Stimulated activated naive B cell treated with anti-CD40 and anti-IgM and Interleukin-4, amounts not matched to agents 10 μg/mL and 1 μg/mL and 100 μg/mL, for 72 hours (primary cell): ENCODE results near the gene MAGOH.

Source experiments
- ATAC-seq, 2 donors: fragments of 150-1000 bp; cut with Tn5 transposase; replicated peaks; 2 replicates each; pipeline ENCODE4 v1.10.0; 2021; ENCODE audit warnings: moderate library complexity in 1 of 2
- DNase-seq: peaks from one replicate; pipeline ENCODE4 v3.0.0; 2021
- H3K27ac Mint-ChIP-seq: one replicate; pipeline ENCODE4 v1.8.0; 2022; ENCODE audit warnings: mild to moderate bottlenecking, mixed read lengths
- H3K27me3 Mint-ChIP-seq, 2 donors: one replicate each; pipeline ENCODE4 v1.8.0; 2022; ENCODE audit warnings: mixed read lengths in 2 of 2
- H3K36me3 Mint-ChIP-seq, 2 donors: one replicate each; pipeline ENCODE4 v1.8.0; 2022; ENCODE audit warnings: mixed read lengths in 2 of 2, mild to moderate bottlenecking in 1 of 2
- H3K4me1 Mint-ChIP-seq, 2 donors: one replicate each; pipeline ENCODE4 v1.8.0; 2022; ENCODE audit warnings: mixed read lengths in 2 of 2, mild to moderate bottlenecking in 1 of 2
- H3K4me3 Mint-ChIP-seq, 2 donors: one replicate each; pipeline ENCODE4 v1.8.0; 2022; ENCODE audit warnings: mild to moderate bottlenecking in 2 of 2, mixed read lengths in 2 of 2, moderate library complexity in 1 of 2
- H3K9me3 Mint-ChIP-seq, 2 donors: one replicate each; pipeline ENCODE4 v1.8.0; 2022; ENCODE audit warnings: mixed read lengths in 2 of 2, mild to moderate bottlenecking in 1 of 2

Gene MAGOH

GRCh38 chr1:53276153-53276901, 38.0 kb upstream of the MAGOH start:
- Mint-ChIP-seq H3K9me3 (no peaks in the 10 kb centered on the region), H3K27ac (no peak overlapping the region), H3K4me3 (no peak overlapping the region), H3K4me1 (peaks cover 11 to 12% of the 10 kb centered on the region in 2 donors), H3K27me3 (no peaks in the 10 kb centered on the region), H3K36me3 (peaks cover 54 to 82% of the 10 kb centered on the region in 2 donors)
- ATAC-seq (no peak), DNase-seq (no peak)

- peak overlapping the region; percentile 51 for H3K27ac Mint-ChIP-seq
- ATAC-seq (no peak), DNase-seq (no peak)
- H3K4me3 Mint-ChIP-seq = no peak overlapping the region
- H3K36me3 Mint-ChIP-seq = peaks cover 52 to 83% of the 10 kb centered on the region in 2 donors
- H3K9me3 Mint-ChIP-seq = no peaks in the 10 kb centered on the region
- H3K4me1 Mint-ChIP-seq = peaks cover 18 to 19% of the 10 kb centered on the region in 2 donors
- H3K27me3 Mint-ChIP-seq = no peaks in the 10 kb centered on the region
Measured at GRCh38 chr1:53275566-53275965, 37.2 kb upstream of the MAGOH start.

- DNase-seq (no peak), ATAC-seq (no peak)
- H3K4me1 Mint-ChIP-seq = peaks cover 26 to 28% of the 10 kb centered on the region in 2 donors
- H3K4me3 Mint-ChIP-seq = no peak overlapping the region
- H3K27ac Mint-ChIP-seq = peak overlapping the region; percentile 48
- H3K9me3 Mint-ChIP-seq = no peaks in the 10 kb centered on the region
- peaks cover 55 to 83% of the 10 kb centered on the region in 2 donors for H3K36me3 Mint-ChIP-seq
- no peaks in the 10 kb centered on the region for H3K27me3 Mint-ChIP-seq
Measured at GRCh38 chr1:53274541-53275185, 36.3 kb upstream of the MAGOH start.

GRCh38 chr1:53274026-53274425, 35.7 kb upstream of the MAGOH start:
- ATAC-seq = no peak
- H3K4me1 Mint-ChIP-seq = peaks cover 26 to 32% of the 10 kb centered on the region in 2 donors
- no peak overlapping the region for H3K4me3 Mint-ChIP-seq
- H3K27ac Mint-ChIP-seq = no peak overlapping the region
- DNase-seq = no peak
- no peaks in the 10 kb centered on the region for H3K27me3 Mint-ChIP-seq
- peaks cover 58 to 82% of the 10 kb centered on the region in 2 donors for H3K36me3 Mint-ChIP-seq
- H3K9me3 Mint-ChIP-seq = no peaks in the 10 kb centered on the region

GRCh38 chr1:53273526-53273925, 35.2 kb upstream of the MAGOH start:
- H3K4me3 Mint-ChIP-seq = no peak overlapping the region
- peaks cover 63 to 86% of the 10 kb centered on the region in 2 donors for H3K36me3 Mint-ChIP-seq
- ATAC-seq (no peak), DNase-seq (no peak)
- peaks cover 26 to 32% of the 10 kb centered on the region in 2 donors for H3K4me1 Mint-ChIP-seq
- no peaks in the 10 kb centered on the region for H3K9me3 Mint-ChIP-seq
- H3K27ac Mint-ChIP-seq = peak overlapping the region; percentile 57
- H3K27me3 Mint-ChIP-seq = no peaks in the 10 kb centered on the region

- DNase-seq (no peak), ATAC-seq (no peak)
- H3K9me3 Mint-ChIP-seq = no peaks in the 10 kb centered on the region
- no peak overlapping the region for H3K4me3 Mint-ChIP-seq
- peaks cover 25 to 32% of the 10 kb centered on the region in 2 donors for H3K4me1 Mint-ChIP-seq
- H3K36me3 Mint-ChIP-seq = peaks cover 57 to 86% of the 10 kb centered on the region in 2 donors
- H3K27me3 Mint-ChIP-seq = no peaks in the 10 kb centered on the region
- peak overlapping the region; percentile 39 for H3K27ac Mint-ChIP-seq
Measured at GRCh38 chr1:53272349-53272748, 34.0 kb upstream of the MAGOH start.

GRCh38 chr1:53271446-53272090, 33.2 kb upstream of the MAGOH start:
- H3K4me3 Mint-ChIP-seq = no peak overlapping the region
- H3K27me3 Mint-ChIP-seq = no peaks in the 10 kb centered on the region
- peaks cover 25 to 32% of the 10 kb centered on the region in 2 donors for H3K4me1 Mint-ChIP-seq
- no peak for ATAC-seq
- H3K27ac Mint-ChIP-seq = no peak overlapping the region
- DNase-seq = no peak
- peaks cover 61 to 91% of the 10 kb centered on the region in 2 donors for H3K36me3 Mint-ChIP-seq
- H3K9me3 Mint-ChIP-seq = no peaks in the 10 kb centered on the region

GRCh38 chr1:53270873-53271272, 32.6 kb upstream of the MAGOH start:
- Mint-ChIP-seq H3K9me3 (no peaks in the 10 kb centered on the region), H3K27me3 (no peaks in the 10 kb centered on the region), H3K4me3 (no peak overlapping the region), H3K27ac (peak overlapping the region; percentile 78), H3K36me3 (peaks cover 65 to 91% of the 10 kb centered on the region in 2 donors), H3K4me1 (peaks cover 25 to 32% of the 10 kb centered on the region in 2 donors)
- ATAC-seq = no peak
- DNase-seq = no peak

- H3K4me1 Mint-ChIP-seq = peaks cover 25 to 32% of the 10 kb centered on the region in 2 donors
- no peaks in the 10 kb centered on the region for H3K27me3 Mint-ChIP-seq
- peaks cover 65 to 92% of the 10 kb centered on the region in 2 donors for H3K36me3 Mint-ChIP-seq
- no peaks in the 10 kb centered on the region for H3K9me3 Mint-ChIP-seq
- ATAC-seq (peak; percentile 92 to 93), DNase-seq (peak; percentile 47)
- H3K4me3 Mint-ChIP-seq = peak overlapping the region; percentile 23 to 46
- H3K27ac Mint-ChIP-seq = peak overlapping the region; percentile 87
Measured at GRCh38 chr1:53270107-53270506, 31.8 kb upstream of the MAGOH start.

GRCh38 chr1:53267761-53268160, 29.4 kb upstream of the MAGOH start:
- Mint-ChIP-seq H3K27me3 (no peaks in the 10 kb centered on the region), H3K27ac (no peak overlapping the region), H3K9me3 (no peaks in the 10 kb centered on the region)

GRCh38 chr1:53266038-53266437, 27.7 kb upstream of the MAGOH start:
- Mint-ChIP-seq H3K9me3 (no peaks in the 10 kb centered on the region), H3K27me3 (no peaks in the 10 kb centered on the region), H3K4me1 (peaks cover 15 to 18% of the 10 kb centered on the region in 2 donors), H3K36me3 (peaks cover 70 to 90% of the 10 kb centered on the region in 2 donors), H3K4me3 (no peak overlapping the region), H3K27ac (peak overlapping the region; percentile 75)
- DNase-seq (no peak), ATAC-seq (no peak)

More at GRCh38 chr1:53267761-53268160, 29.4 kb upstream of the MAGOH start:
- DNase-seq = no peak
- H3K36me3 Mint-ChIP-seq = peaks cover 71 to 95% of the 10 kb centered on the region in 2 donors
- no peak for ATAC-seq
- H3K4me3 Mint-ChIP-seq = no peak overlapping the region
- peaks cover 24 to 32% of the 10 kb centered on the region in 2 donors for H3K4me1 Mint-ChIP-seq

GRCh38 chr1:53265581-53265980, 27.3 kb upstream of the MAGOH start:
- ATAC-seq (no peak), DNase-seq (no peak)
- Mint-ChIP-seq H3K9me3 (no peaks in the 10 kb centered on the region), H3K4me1 (peaks cover 11 to 13% of the 10 kb centered on the region in 2 donors), H3K27ac (no peak overlapping the region), H3K36me3 (peaks cover 69 to 89% of the 10 kb centered on the region in 2 donors), H3K4me3 (no peak overlapping the region), H3K27me3 (no peaks in the 10 kb centered on the region)

GRCh38 chr1:53264048-53264447, 25.7 kb upstream of the MAGOH start:
- no peak for DNase-seq
- H3K27me3 Mint-ChIP-seq = no peaks in the 10 kb centered on the region
- peaks cover 0 to 1% of the 10 kb centered on the region in 2 donors for H3K4me1 Mint-ChIP-seq
- no peak overlapping the region for H3K4me3 Mint-ChIP-seq
- no peak overlapping the region for H3K27ac Mint-ChIP-seq
- no peaks in the 10 kb centered on the region for H3K9me3 Mint-ChIP-seq
- ATAC-seq = no peak
- H3K36me3 Mint-ChIP-seq = peaks cover 70 to 93% of the 10 kb centered on the region in 2 donors

- H3K27me3 Mint-ChIP-seq = no peaks in the 10 kb centered on the region
- H3K27ac Mint-ChIP-seq = no peak overlapping the region
- no peak overlapping the region for H3K4me3 Mint-ChIP-seq
- ATAC-seq = no peak
- peaks cover 0 to 1% of the 10 kb centered on the region in 2 donors for H3K4me1 Mint-ChIP-seq
- no peaks in the 10 kb centered on the region for H3K9me3 Mint-ChIP-seq
- H3K36me3 Mint-ChIP-seq = peaks cover 75 to 91% of the 10 kb centered on the region in 2 donors
- no peak for DNase-seq
Measured at GRCh38 chr1:53262000-53262399, 23.7 kb upstream of the MAGOH start.
